ENCODE data around the gene LYST.

LYST gene

GRCh38 chr1:235613602-235614001 lies 253.1 kb downstream of the LYST start:
- no peak overlapping the region for H3K4me3 ChIP-seq (ENCODE audit: control insufficient read depth, low read depth, low read length)
- DNase-seq (ENCODE audit: low read depth): no peak
- no peak for TF ChIP-seq CTCF (IDR thresholded peaks at IDR 0.05; ENCODE audit: control insufficient read depth, insufficient read depth, low read depth, low read length, missing control alignments)

GRCh38 chr1:235612761-235613160 lies 253.9 kb downstream of the LYST start:
- H3K4me3 ChIP-seq (ENCODE audit: control insufficient read depth, low read depth, low read length): no peak overlapping the region

More at GRCh38 chr1:235612761-235613160, 253.9 kb downstream of the LYST start:
- DNase-seq (ENCODE audit: low read depth): no peak
- no peak for TF ChIP-seq CTCF (IDR thresholded peaks at IDR 0.05; ENCODE audit: control insufficient read depth, insufficient read depth, low read depth, low read length, missing control alignments)
